Stomach (tissue), 9 donors: Measurements from ENCODE around the gene FDPS. TPM values are rescaled to one million over a fixed set of nuclear protein-coding genes. Genes with fewer than 3 reads are reported as not detected.

Source experiments
- DNase-seq, 2 donors: peaks; one replicate each; pipeline versions ENCODE4 v3.0.0 to v3.0.0-alpha.2; 2013 to 2019
- H3K27ac ChIP-seq, 5 donors: fragments of 200-600 bp in 4 of 5; sonication (generic) in 4 of 5; one replicate each; pipeline ENCODE4 v1.5.1; 2013 to 2019; ENCODE audit warnings: mild to moderate bottlenecking in 1 of 5, moderate library complexity in 1 of 5
- H3K27me3 ChIP-seq, 3 donors: fragments of 200-600 bp; sonication (generic); one replicate each; pipeline ENCODE4 v1.5.1; 2017 to 2019; ENCODE audit warnings: mixed run types in 1 of 3
- H3K36me3 ChIP-seq, 4 donors: fragments of 200-600 bp; sonication (generic); 1 replicate in 3 of 4; 2 replicates in 1 of 4; pipeline ENCODE4 v1.5.1; 2016 to 2019
- H3K4me1 ChIP-seq, 4 donors: fragments of 200-600 bp; sonication (generic); one replicate each; pipeline ENCODE4 v1.5.1; 2016 to 2019
- H3K4me3 ChIP-seq, 4 donors: fragments of 200-600 bp; sonication (generic) in 3 of 4; one replicate each; pipeline ENCODE4 v1.5.1; 2016 to 2019; ENCODE audit warnings: mild to moderate bottlenecking in 1 of 4
- H3K9me3 ChIP-seq, 4 donors: fragments of 200-600 bp; sonication (generic); one replicate each; pipeline ENCODE4 v1.5.1; 2016 to 2019
- CTCF ChIP-seq, 7 experiments: fragments of 450-650 bp in 4 of 7; fragments of 200-600 bp in 3 of 7; sonication (generic) in 3 of 7; IDR thresholded peaks; one replicate each; pipeline ENCODE4 v1.5.1; 2016 to 2019; ENCODE audit warnings: antibody characterized with exemption in 7 of 7, control low read depth in 2 of 7, mild to moderate bottlenecking in 1 of 7
- EP300 ChIP-seq: sonication (generic); formaldehyde crosslinking; IDR thresholded peaks from one replicate; pipeline ENCODE4 v1.6.1; 2017; ENCODE audit warnings: antibody characterized with exemption
- POLR2A ChIP-seq, 4 donors: fragments of 450-650 bp; IDR thresholded peaks; one replicate each; pipeline ENCODE4 v1.6.1; 2016; ENCODE audit warnings: antibody characterized with exemption in 4 of 4, control low read depth in 2 of 4, mild to moderate bottlenecking in 1 of 4, moderate library complexity in 1 of 4
- POLR2AphosphoS5 ChIP-seq, 3 donors: sonication (generic); formaldehyde crosslinking; IDR thresholded peaks; one replicate each; pipeline ENCODE4 v1.6.1; 2016; ENCODE audit warnings: antibody characterized with exemption in 3 of 3
- WGBS, 5 donors: extraction: QIAGEN DNeasy Blood & Tissue Kit in 3 of 5; methylation state at CpG; one replicate each; pipeline versions ENCODE4 v1.1.5 to v1.1.7; 2013 to 2018; 5-methylcytosine and 5-hydroxymethylcytosine counted together
- intact Hi-C: fragments of 100-400 bp; cut with DNase I; formaldehyde crosslinking; loops from one replicate; pipeline ENCODE4 v1.15.1; 2023; ENCODE audit warnings: low total_unique reads
- polyA plus RNA-seq, 3 donors: library from polyadenylated mRNA; stranded (reverse); fragments of 200-250 nt; gene quantifications; one replicate each; pipeline ENCODE4 v1.2.3, GENCODE V29; 2013
- total RNA-seq, 5 donors: library from RNA; depleted of rRNA; stranded (reverse); fragments of >200 nt; gene quantifications; one replicate each; pipeline versions ENCODE4 v1.1.0 to v1.2.3, GENCODE V29; 2014 to 2016
- donor health status: healthy with polysubstance abuse.
- donor health status: Bipolar disorder and iron deficiency.
- donor health status: healthy.

FDPS gene
- total and polyA plus RNA-seq, 8 donors = 27.7 to 229 (median 113) TPM

GRCh38 chr1:155316922-155317321 is 8.3 kb downstream of the FDPS start:
- no peak overlapping the region for H3K27ac ChIP-seq
- WGBS, 5 donors = 87 to 94% (median 89%) methylated on average over 3 of the region's 3 CpGs
- TF ChIP-seq EP300 (no peak), POLR2A (IDR thresholded peaks at IDR 0.05) (no peak), CTCF (IDR thresholded peaks at IDR 0.05) (no peak), POLR2AphosphoS5 (IDR thresholded peaks at IDR 0.05) (no peak)

DNA sequence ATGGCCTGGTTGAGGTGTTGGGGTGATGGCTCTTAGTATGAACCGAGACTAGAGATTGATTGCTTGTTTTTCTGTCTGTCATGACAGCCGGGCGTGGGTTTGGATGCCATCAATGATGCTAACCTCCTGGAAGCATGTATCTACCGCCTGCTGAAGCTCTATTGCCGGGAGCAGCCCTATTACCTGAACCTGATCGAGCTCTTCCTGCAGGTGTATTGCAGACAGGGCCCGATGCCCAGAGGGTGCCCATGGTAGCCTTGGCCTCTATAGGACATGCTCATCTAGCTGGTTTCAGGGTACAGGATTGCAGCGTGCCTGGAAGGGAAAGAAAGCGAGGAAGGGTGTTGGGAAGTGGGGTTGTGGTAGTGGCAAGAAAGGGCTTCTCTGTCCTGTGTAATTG is 9.4 kb downstream of the FDPS start:
- no peak overlapping the region for H3K27ac ChIP-seq
- WGBS, 5 donors = 89 to 96% (median 92%) methylated on average over 9 of the region's 9 CpGs

More at GRCh38 chr1:155316922-155317321, 8.3 kb downstream of the FDPS start:
- Histone ChIP-seq H3K9me3 (no peaks in the 10 kb centered on the region), H3K36me3 (peaks cover 3 to 65% (median 57%) of the 10 kb centered on the region in 4 donors), H3K4me3 (no peak overlapping the region), H3K27me3 (no peaks in the 10 kb centered on the region), H3K4me1 (peaks cover 19 to 26% (median 21%) of the 10 kb centered on the region in 4 donors)
- intact Hi-C loops = no loop called here
- DNase-seq = no peak

GRCh38 chr1:155319536-155319935 is 10.9 kb downstream of the FDPS start:
- TF ChIP-seq POLR2A (IDR thresholded peaks at IDR 0.05) = no peak
- no peak for TF ChIP-seq POLR2AphosphoS5 (IDR thresholded peaks at IDR 0.05)
- H3K36me3 ChIP-seq = peaks cover 3 to 39% (median 31%) of the 10 kb centered on the region in 4 donors
- no peak overlapping the region for H3K4me3 ChIP-seq
- 73 to 76% (median 74%) methylated on average over 5 of the region's 5 CpGs for WGBS, 5 donors
- intact Hi-C loops = no loop called here
- H3K27ac ChIP-seq = no peak overlapping the region
- H3K4me1 ChIP-seq = peaks cover 23 to 37% (median 31%) of the 10 kb centered on the region in 4 donors
- no peak for DNase-seq
- no peaks in the 10 kb centered on the region for H3K9me3 ChIP-seq
- no peaks in the 10 kb centered on the region for H3K27me3 ChIP-seq

More for the DNA sequence above, 9.4 kb downstream of the FDPS start:
- TF ChIP-seq POLR2A (IDR thresholded peaks at IDR 0.05) (no peak), POLR2AphosphoS5 (IDR thresholded peaks at IDR 0.05) (no peak), EP300 (no peak), CTCF (IDR thresholded peaks at IDR 0.05) (no peak)
- Histone ChIP-seq H3K4me1 (peaks cover 23 to 37% (median 30%) of the 10 kb centered on the region in 4 donors), H3K9me3 (no peaks in the 10 kb centered on the region), H3K36me3 (peaks cover 3 to 53% (median 46%) of the 10 kb centered on the region in 4 donors), H3K4me3 (no peak overlapping the region), H3K27me3 (no peaks in the 10 kb centered on the region)
- DNase-seq = no peak
- intact Hi-C loops = no loop called here

GRCh38 chr1:155320252-155320651 is 11.6 kb downstream of the FDPS start:
- intact Hi-C loops = no loop called here
- H3K27ac ChIP-seq = peak overlapping the region in 4 of 5 donors; percentile 96 to 99 (median 98)
- WGBS, 5 donors = 24 to 30% (median 28%) methylated on average over 11 of the region's 11 CpGs
- TF ChIP-seq CTCF (IDR thresholded peaks at IDR 0.05) = no peak
- TF ChIP-seq POLR2A (IDR thresholded peaks at IDR 0.05) = no peak
- no peak for TF ChIP-seq POLR2AphosphoS5 (IDR thresholded peaks at IDR 0.05)
- peaks cover 27 to 43% (median 36%) of the 10 kb centered on the region in 4 donors for H3K4me1 ChIP-seq
- no peak for DNase-seq
- no peaks in the 10 kb centered on the region for H3K27me3 ChIP-seq
- peaks cover 2 to 33% (median 24%) of the 10 kb centered on the region in 4 donors for H3K36me3 ChIP-seq
- H3K4me3 ChIP-seq = peak overlapping the region; percentile 55 to 96 (median 78)
- H3K9me3 ChIP-seq = no peaks in the 10 kb centered on the region
